AG20443 (cell line): ENCODE data around the gene EYA2.
A peak's percentile ranks its signal among the peaks of the same experiment; 100 is the strongest.
"Not testable (repeated sequence)": the region's sequence is repeated elsewhere in the genome, so short reads cannot be mapped to it uniquely, and the experiment has no call there.

Experiments
- DNase-seq: peaks from one replicate; pipeline ENCODE4 v3.0.0; 2012; ENCODE audit warnings: low spot score, mixed read lengths

EYA2 gene

GRCh38 chr20:46953596-46953995 is 59.0 kb downstream of the EYA2 start:
- DNase-seq = no peak

- peak; percentile 85 for DNase-seq
Observed at GRCh38 chr20:46954490-46955038, 59.9 kb downstream of the EYA2 start.

GRCh38 chr20:46955601-46956556 is 61.2 kb downstream of the EYA2 start:
- DNase-seq = no peak

GRCh38 chr20:46959081-46959692 is 64.5 kb downstream of the EYA2 start:
- DNase-seq = peak; percentile 81

GRCh38 chr20:46959821-46960220 is 65.2 kb downstream of the EYA2 start:
- no peak for DNase-seq

GRCh38 chr20:46960536-46960935 is 65.9 kb downstream of the EYA2 start:
- no peak for DNase-seq

GRCh38 chr20:46961968-46962367 is 67.3 kb downstream of the EYA2 start:
- not testable (repeated sequence) for DNase-seq

- no peak for DNase-seq
Observed at GRCh38 chr20:46962452-46963195, 68.0 kb downstream of the EYA2 start.

- DNase-seq = no peak
Observed at GRCh38 chr20:46963196-46963529, 68.5 kb downstream of the EYA2 start.

GRCh38 chr20:46963758-46964617 is 69.3 kb downstream of the EYA2 start:
- no peak for DNase-seq

GRCh38 chr20:46964618-46965455 is 70.2 kb downstream of the EYA2 start:
- no peak for DNase-seq

- DNase-seq = no peak
Observed at GRCh38 chr20:46965477-46965876, 70.8 kb downstream of the EYA2 start.

- DNase-seq = no peak
Observed at GRCh38 chr20:46967646-46968045, 73.0 kb downstream of the EYA2 start.

- DNase-seq = peak; percentile 66
Observed at GRCh38 chr20:46970937-46971630, 76.4 kb downstream of the EYA2 start.

GRCh38 chr20:46973766-46974165 is 79.1 kb downstream of the EYA2 start:
- DNase-seq = no peak

GRCh38 chr20:46974669-46975434 is 80.2 kb downstream of the EYA2 start:
- DNase-seq = no peak

GRCh38 chr20:46975976-46976375 is 81.3 kb downstream of the EYA2 start:
- DNase-seq = no peak

GRCh38 chr20:46977204-46977603 is 82.6 kb downstream of the EYA2 start:
- DNase-seq = no peak

- DNase-seq = no peak
Observed at GRCh38 chr20:46977909-46978588, 83.4 kb downstream of the EYA2 start.
